SW 1271 (cell line): Measurements from ENCODE around the gene COL13A1.

Source experiments
- DNase-seq, 2 experiments: peaks; one replicate each; lab custom pipeline; 2025; lab: John Stamatoyannopoulos, UW

Gene COL13A1

GRCh38 chr10:69845574-69846292, 44.0 kb downstream of the COL13A1 start:
- no peak for DNase-seq

- DNase-seq, result no peak
These were observed 44.7 kb downstream of the COL13A1 start for GRCh38 chr10:69846293-69846921.

GRCh38 chr10:69847458-69847857, 45.8 kb downstream of the COL13A1 start:
- no peak for DNase-seq

- no peak for DNase-seq
These were observed 46.2 kb downstream of the COL13A1 start for GRCh38 chr10:69847883-69848282.

- no peak for DNase-seq
These were observed 46.7 kb downstream of the COL13A1 start for GRCh38 chr10:69848454-69848853.

GRCh38 chr10:69849825-69850224, 48.1 kb downstream of the COL13A1 start:
- no peak for DNase-seq

- no peak for DNase-seq
These were observed 48.7 kb downstream of the COL13A1 start for GRCh38 chr10:69850440-69850839.

GRCh38 chr10:69851306-69851705, 49.6 kb downstream of the COL13A1 start:
- DNase-seq, result no peak

- DNase-seq, result no peak
These were observed 51.4 kb downstream of the COL13A1 start for GRCh38 chr10:69853064-69853463.

GRCh38 chr10:69854511-69855345, 53.0 kb downstream of the COL13A1 start:
- DNase-seq, result no peak

GRCh38 chr10:69855346-69856111, 53.8 kb downstream of the COL13A1 start:
- DNase-seq, result no peak

GRCh38 chr10:69856601-69857166, 55.0 kb downstream of the COL13A1 start:
- DNase-seq, result no peak

GRCh38 chr10:69858201-69858600, 56.5 kb downstream of the COL13A1 start:
- DNase-seq, result no peak

- no peak for DNase-seq
These were observed 58.6 kb downstream of the COL13A1 start for GRCh38 chr10:69860271-69860670.

- DNase-seq, result peak; percentile 62 to 66
These were observed 59.8 kb downstream of the COL13A1 start for GRCh38 chr10:69861251-69862240.

GRCh38 chr10:69862882-69863530, 61.3 kb downstream of the COL13A1 start:
- DNase-seq, result no peak

- no peak for DNase-seq
These were observed 61.9 kb downstream of the COL13A1 start for GRCh38 chr10:69863580-69863979.

GRCh38 chr10:69864321-69864720, 62.6 kb downstream of the COL13A1 start:
- peak; percentile 31 to 89 for DNase-seq

- DNase-seq, result no peak
These were observed 63.7 kb downstream of the COL13A1 start for GRCh38 chr10:69865450-69865849.

- no peak for DNase-seq
These were observed 64.6 kb downstream of the COL13A1 start for GRCh38 chr10:69866246-69866687.
